Subcutaneous abdominal adipose tissue (tissue), 5 donors: ENCODE results near the gene PON3.

Experiments used
- H3K27ac ChIP-seq: one replicate; pipeline ENCODE4 v1.7.0; 2013; ENCODE audit warnings: low read depth, mild to moderate bottlenecking, inconsistent platforms, low read length, moderate library complexity
- H3K27me3 ChIP-seq, 5 donors: one replicate each; pipeline ENCODE4 v1.7.0; 2013; ENCODE audit warnings: low read length in 5 of 5, inconsistent platforms in 1 of 5; ENCODE audit not compliant: control insufficient read depth in 5 of 5, insufficient read depth in 4 of 5
- H3K36me3 ChIP-seq, 5 donors: one replicate each; pipeline ENCODE4 v1.7.0; 2013; ENCODE audit warnings: low read length in 5 of 5; ENCODE audit not compliant: control insufficient read depth in 5 of 5, insufficient read depth in 5 of 5
- H3K4me1 ChIP-seq, 5 donors: one replicate each; pipeline ENCODE4 v1.7.0; 2013; ENCODE audit warnings: low read length in 5 of 5, mild to moderate bottlenecking in 3 of 5, moderate library complexity in 1 of 5; ENCODE audit not compliant: control insufficient read depth in 5 of 5, insufficient read depth in 5 of 5
- H3K4me3 ChIP-seq, 5 donors: one replicate each; pipeline ENCODE4 v1.7.0; 2013; ENCODE audit warnings: low read length in 5 of 5, low read depth in 1 of 5
- H3K9ac ChIP-seq, 5 donors: one replicate each; pipeline ENCODE4 v1.7.0; 2013; ENCODE audit warnings: low read length in 5 of 5, mild to moderate bottlenecking in 4 of 5, moderate library complexity in 3 of 5
- H3K9me3 ChIP-seq, 5 donors: one replicate each; pipeline ENCODE4 v1.7.0; 2013; ENCODE audit warnings: low read length in 5 of 5; ENCODE audit not compliant: control insufficient read depth in 5 of 5
- donor health status: healthy.
- donor health status: healthy.
- donor health status: healthy.
- donor health status: healthy.
- donor health status: healthy.

PON3 gene

DNA sequence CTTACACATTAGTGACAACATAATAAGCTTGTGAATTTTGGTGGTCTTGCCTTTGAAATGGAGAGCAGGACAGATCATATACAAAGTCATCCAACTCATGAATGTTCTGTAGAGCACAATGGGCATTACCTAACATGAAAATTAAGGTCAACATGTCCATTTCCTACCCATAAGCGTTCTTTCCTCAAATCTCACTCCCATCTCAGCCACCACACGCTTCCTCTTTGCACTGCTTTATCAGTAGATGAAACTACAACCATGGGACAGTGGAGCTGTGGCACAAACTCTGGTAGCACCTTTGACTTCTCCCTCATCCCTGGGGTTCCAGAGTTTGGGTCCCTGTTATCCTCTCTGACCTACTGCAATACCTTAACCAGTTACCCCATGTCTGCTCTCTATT lies 36.4 kb upstream of the PON3 start:
- Histone ChIP-seq H3K4me3 (no peak overlapping the region), H3K27me3 (no peaks in the 10 kb centered on the region), H3K4me1 (peaks cover 0 to 21% (median 16%) of the 10 kb centered on the region in 5 donors), H3K36me3 (no peaks in the 10 kb centered on the region), H3K9ac (no peak overlapping the region), H3K9me3 (no peaks in the 10 kb centered on the region), H3K27ac (no peak overlapping the region)

DNA sequence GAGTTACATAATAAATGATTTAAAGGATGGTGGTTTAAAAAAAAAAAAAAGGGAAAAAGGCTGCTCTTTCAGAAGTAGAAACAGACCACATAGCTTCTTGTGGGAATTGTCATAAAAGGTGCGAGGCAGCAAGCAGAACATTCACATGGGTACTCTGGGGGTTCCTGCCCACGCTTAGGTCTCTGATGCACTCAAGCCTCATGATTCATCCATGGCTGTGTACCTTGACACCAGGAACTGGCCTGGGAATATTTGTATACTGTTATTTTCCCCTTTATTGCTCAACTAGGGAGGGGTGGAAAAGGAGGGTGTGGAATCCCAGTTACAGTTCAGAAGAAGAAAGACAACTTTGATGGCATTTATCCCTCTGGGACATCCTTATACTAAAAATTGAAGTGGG lies 34.7 kb upstream of the PON3 start:
- no peak overlapping the region for H3K27ac ChIP-seq
- no peak overlapping the region for H3K4me3 ChIP-seq

DNA sequence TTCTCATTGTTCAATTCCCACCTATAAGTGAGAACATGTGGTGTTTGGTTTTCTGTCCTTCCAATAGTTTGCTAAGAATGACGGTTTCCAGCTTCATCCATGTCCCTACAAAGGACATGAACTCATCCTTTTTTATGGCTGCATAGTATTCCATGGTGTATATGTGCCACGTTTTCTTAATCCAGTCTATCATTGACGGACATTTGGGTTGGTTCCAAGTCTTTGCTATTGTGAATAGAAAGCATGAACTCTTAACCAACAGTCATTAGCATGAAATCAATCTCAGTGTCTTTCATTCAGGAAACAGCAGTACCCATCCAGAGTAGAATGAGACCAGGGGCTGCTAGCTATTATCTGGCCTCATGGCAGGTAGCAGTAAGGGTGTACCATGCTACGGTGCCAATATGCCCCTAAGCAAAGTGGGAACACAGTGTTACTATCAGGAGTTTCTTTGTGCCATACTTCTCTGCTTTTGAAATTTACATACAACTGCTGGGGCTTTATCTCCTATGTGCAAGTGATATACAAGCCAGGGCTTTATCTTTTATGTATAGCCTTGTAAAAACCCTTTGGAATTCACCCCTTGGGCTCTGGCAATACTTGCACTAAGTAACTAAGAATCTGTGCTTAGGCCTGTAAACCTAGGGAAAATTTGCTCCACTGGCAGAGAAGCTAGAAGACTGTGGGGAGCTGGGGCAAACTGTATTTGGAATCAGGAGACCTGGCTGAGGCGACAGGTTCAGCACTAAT lies 33.2 kb upstream of the PON3 start:
- Histone ChIP-seq H3K9ac (no peak overlapping the region), H3K27ac (no peak overlapping the region), H3K27me3 (no peaks in the 10 kb centered on the region), H3K4me3 (no peak overlapping the region), H3K36me3 (peaks cover 0 to 3% (median 0%) of the 10 kb centered on the region in 5 donors), H3K4me1 (peaks cover 0 to 13% (median 10%) of the 10 kb centered on the region in 5 donors), H3K9me3 (no peaks in the 10 kb centered on the region)

More for the DNA sequence above, 34.7 kb upstream of the PON3 start:
- Histone ChIP-seq H3K9me3 (no peaks in the 10 kb centered on the region), H3K36me3 (peaks cover 0 to 3% (median 0%) of the 10 kb centered on the region in 5 donors), H3K4me1 (peaks cover 0 to 21% (median 16%) of the 10 kb centered on the region in 5 donors), H3K27me3 (no peaks in the 10 kb centered on the region), H3K9ac (no peak overlapping the region)

DNA sequence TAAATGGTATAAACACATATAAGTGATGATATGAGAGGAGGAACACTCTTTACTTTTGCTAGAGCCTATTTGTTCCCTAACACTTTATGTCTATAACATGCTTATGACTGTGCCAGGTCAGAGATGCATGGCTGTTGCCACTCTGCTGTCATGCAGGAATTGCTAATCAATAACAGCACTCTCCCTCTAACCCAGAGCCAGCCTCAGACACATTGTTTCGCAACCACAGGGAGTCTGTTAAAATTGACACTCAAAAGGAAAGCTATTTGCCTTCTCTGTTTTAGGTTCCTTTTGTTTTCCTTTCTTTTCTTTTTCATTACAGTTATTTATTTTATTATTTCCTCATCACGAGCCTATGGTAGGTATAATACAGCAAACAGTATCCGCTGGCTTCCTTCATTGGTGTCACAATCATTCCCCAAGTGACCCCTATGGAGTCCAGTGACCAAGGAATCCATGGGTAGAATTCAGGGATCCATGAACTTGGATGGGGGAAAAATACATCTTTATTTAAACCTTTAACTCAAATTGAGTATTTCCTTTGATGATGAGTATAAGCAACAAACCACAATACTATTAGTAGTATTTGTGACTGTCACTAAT lies 31.8 kb upstream of the PON3 start:
- Histone ChIP-seq H3K9ac (no peak overlapping the region), H3K27ac (no peak overlapping the region), H3K4me1 (peaks cover 0 to 3% (median 0%) of the 10 kb centered on the region in 5 donors), H3K9me3 (no peaks in the 10 kb centered on the region), H3K36me3 (peaks cover 4 to 8% (median 5%) of the 10 kb centered on the region in 5 donors), H3K27me3 (no peaks in the 10 kb centered on the region), H3K4me3 (no peak overlapping the region)

DNA sequence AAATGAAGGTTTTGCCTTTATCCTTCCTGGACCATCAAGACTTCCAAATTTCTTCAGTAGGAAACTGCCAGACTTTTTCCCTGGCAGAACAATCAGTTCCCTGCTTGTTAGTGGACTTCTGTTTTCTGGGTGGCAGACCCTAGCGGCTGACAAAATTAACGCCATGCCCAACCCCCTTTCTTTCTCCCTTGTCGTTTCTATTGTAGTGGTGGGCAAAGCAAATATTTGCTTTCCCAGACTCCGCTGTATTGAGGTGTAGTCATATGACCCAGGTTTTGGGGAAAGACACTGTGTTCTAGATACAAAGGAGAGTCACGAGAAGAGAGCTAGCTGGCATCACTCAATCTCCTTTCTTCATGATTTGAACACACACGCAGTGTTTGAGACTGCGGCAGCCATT lies 31.0 kb upstream of the PON3 start:
- peaks cover 0 to 3% (median 0%) of the 10 kb centered on the region in 5 donors for H3K4me1 ChIP-seq
- no peak overlapping the region for H3K9ac ChIP-seq
- H3K27ac ChIP-seq: no peak overlapping the region
- peaks cover 4 to 8% (median 5%) of the 10 kb centered on the region in 5 donors for H3K36me3 ChIP-seq
- H3K4me3 ChIP-seq: no peak overlapping the region
- H3K9me3 ChIP-seq: no peaks in the 10 kb centered on the region
- H3K27me3 ChIP-seq: no peaks in the 10 kb centered on the region

DNA sequence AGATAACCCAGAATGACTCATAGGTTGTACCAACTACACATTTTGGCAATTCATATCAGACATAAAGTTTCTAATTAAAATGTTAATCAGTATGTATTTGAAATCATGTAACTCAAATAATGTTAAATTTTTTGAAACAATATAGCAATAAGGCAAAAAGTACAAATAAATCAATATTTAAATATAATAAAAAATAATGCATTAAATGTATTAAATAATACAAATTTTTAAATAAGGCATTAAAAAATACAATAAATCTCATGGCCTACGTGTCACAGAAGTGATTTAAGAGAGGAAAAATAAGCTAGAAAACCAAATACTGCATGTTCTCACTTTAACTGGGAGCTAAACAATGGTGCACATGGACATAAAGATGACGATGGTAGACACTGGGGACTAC lies 29.5 kb upstream of the PON3 start:
- Histone ChIP-seq H3K36me3 (peaks cover 5 to 12% (median 8%) of the 10 kb centered on the region in 5 donors), H3K4me1 (peaks cover 0 to 3% (median 0%) of the 10 kb centered on the region in 5 donors), H3K27ac (no peak overlapping the region), H3K4me3 (no peak overlapping the region), H3K9ac (no peak overlapping the region), H3K9me3 (no peaks in the 10 kb centered on the region), H3K27me3 (no peaks in the 10 kb centered on the region)

DNA sequence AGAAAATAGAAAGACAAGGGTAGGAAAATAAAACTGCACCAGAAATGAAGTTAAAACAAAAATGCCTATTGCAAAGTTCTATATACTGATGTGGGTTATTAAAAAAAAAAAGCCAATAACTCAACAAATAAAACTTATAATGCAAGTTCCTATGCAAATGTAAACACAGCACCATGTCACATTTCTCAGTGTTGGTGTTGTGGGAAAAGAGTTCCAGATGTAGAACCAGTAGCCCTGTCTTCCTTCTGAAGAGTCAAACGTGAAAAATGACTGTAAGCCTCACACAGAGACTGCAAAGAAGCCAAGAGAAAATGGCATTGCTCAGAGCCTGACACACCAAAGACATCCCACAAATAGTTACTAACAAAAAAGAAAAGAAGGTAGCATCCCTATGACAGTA lies 28.5 kb upstream of the PON3 start:
- Histone ChIP-seq H3K9me3 (no peaks in the 10 kb centered on the region), H3K9ac (no peak overlapping the region)

DNA sequence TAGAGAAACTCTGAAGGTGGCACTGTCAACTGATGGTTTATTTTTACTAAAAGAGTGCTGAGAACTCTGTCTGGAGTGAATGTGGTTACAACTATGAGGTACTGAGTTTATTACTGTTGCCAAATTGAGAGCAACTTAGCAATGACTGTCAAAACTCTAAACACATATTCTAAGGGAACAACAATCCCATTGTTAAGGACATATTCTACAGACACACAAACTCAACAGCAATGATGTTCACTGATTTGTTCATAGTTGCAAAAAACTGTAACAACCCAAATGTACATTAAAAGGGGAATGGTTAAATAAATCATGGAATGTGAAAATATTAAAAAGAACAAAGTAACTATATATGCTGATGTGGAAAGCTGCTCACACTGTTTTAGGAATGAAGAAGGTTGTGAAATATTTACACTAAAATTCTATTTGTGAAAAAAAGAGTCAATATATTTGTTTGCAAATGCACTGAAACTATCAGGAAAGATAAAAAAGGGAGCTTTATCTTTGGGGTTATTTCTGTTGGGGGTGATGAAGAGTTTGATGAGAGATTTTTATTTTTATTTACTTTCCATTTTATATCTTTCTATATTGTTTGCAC lies 25.8 kb upstream of the PON3 start:
- H3K27ac ChIP-seq: no peak overlapping the region
- H3K36me3 ChIP-seq: peaks cover 2 to 13% (median 8%) of the 10 kb centered on the region in 5 donors
- no peak overlapping the region for H3K9ac ChIP-seq

More for the DNA sequence above, 28.5 kb upstream of the PON3 start:
- H3K27ac ChIP-seq: no peak overlapping the region
- peaks cover 0 to 3% (median 0%) of the 10 kb centered on the region in 5 donors for H3K4me1 ChIP-seq
- H3K4me3 ChIP-seq: no peak overlapping the region
- H3K27me3 ChIP-seq: no peaks in the 10 kb centered on the region
- H3K36me3 ChIP-seq: peaks cover 5 to 13% (median 8%) of the 10 kb centered on the region in 5 donors

DNA sequence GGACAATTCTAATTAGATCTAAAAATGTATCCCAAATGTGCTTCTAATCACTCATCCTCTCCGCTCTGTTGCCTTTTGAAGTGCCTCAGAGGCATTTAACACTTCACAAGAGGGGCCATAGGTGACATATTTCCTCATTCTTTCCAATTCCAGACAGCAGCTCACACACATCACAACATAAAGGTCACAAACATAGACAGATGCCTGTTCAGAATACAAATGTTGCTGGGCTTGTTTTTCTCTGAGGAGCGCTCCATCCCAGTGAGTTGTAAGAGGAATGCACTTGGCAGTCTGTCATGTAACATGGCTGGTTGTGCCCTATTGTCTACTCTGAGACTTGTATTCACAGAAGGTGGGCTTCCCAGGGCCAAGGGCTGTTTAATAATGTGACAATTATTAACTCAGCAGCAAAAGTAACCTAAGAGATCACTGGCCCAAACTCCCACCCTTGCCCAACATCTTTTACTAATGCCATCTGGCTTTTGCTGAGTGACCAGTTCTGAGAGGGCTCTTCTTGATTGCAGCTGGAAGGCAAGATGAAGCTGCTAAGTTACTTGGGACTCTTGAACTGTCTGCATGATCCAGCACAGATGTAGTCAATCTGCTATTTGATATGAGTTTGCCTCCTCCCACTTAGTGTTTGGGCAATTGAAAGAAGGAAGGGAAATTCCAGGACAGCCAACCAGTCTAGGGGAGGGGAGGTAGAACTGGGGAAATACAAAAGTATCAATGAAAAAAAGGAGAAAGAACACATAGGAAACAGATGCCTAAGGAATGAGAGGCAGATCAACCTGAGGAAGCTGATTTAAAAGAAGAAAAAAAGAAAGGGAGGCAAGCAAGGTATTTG lies 25.0 kb upstream of the PON3 start:
- Histone ChIP-seq H3K4me3 (no peak overlapping the region), H3K27me3 (no peaks in the 10 kb centered on the region), H3K36me3 (peaks cover 2 to 13% (median 8%) of the 10 kb centered on the region in 5 donors), H3K4me1 (no peaks in the 10 kb centered on the region), H3K9ac (no peak overlapping the region), H3K9me3 (no peaks in the 10 kb centered on the region), H3K27ac (no peak overlapping the region)

More for the DNA sequence above, 25.8 kb upstream of the PON3 start:
- H3K4me3 ChIP-seq: no peak overlapping the region
- no peaks in the 10 kb centered on the region for H3K9me3 ChIP-seq
- no peaks in the 10 kb centered on the region for H3K4me1 ChIP-seq
- no peaks in the 10 kb centered on the region for H3K27me3 ChIP-seq
